ENCODE measurements around the gene CHST3. TPM values are rescaled to one million over a fixed set of nuclear protein-coding genes. Genes with fewer than 3 reads are reported as not detected.

The CHST3 gene
- total and polyA plus RNA-seq, 2 experiments from 2014 or later: 0.94 to 8.3 TPM

GRCh38 chr10:71984809-71985388, 20.7 kb downstream of the CHST3 start:
- Histone ChIP-seq H3K27ac (ENCODE audit: low read depth) (no peak overlapping the region), H3K27me3 (ENCODE audit: insufficient read depth) (no peaks in the 10 kb centered on the region), H3K4me3 (no peak overlapping the region), H2AFZ (no peak overlapping the region), H3K4me2 (no peak overlapping the region), H3K36me3 (ENCODE audit: insufficient read depth) (no peaks in the 10 kb centered on the region), H3K79me2 (replicated peaks; ENCODE audit: insufficient read depth) (no peaks in the 10 kb centered on the region), H4K20me1 (replicated peaks; ENCODE audit: insufficient read depth) (peaks cover 6% of the 10 kb centered on the region; the same call in 1 of the 2 replicates), H3F3A (replicated peaks; ENCODE audit: low read depth) (no peaks in the 10 kb centered on the region), H3K4me1 (ENCODE audit: insufficient read depth) (no peaks in the 10 kb centered on the region; the same call in 1 of the 2 replicates), H3K9me2 (ENCODE audit: insufficient read depth) (no peaks in the 10 kb centered on the region)
- H3K9me3 Mint-ChIP-seq: peaks cover 6% of the 10 kb centered on the region; the same call in 2 of the 3 replicates
- TF ChIP-seq ZNF462 (CRISPR knock-in tag; IDR thresholded peaks at IDR 0.05): no peak
- no peak for TF ChIP-seq EZH2 (IDR thresholded peaks at IDR 0.05; ENCODE audit: low read depth, unreplicated experiment)
- TF ChIP-seq ZNF331 (CRISPR knock-in tag; IDR thresholded peaks at IDR 0.05; ENCODE audit: low read depth): no peak
- TF ChIP-seq POLR2AphosphoS5 (IDR thresholded peaks at IDR 0.05; ENCODE audit: low read depth): no peak
- TF ChIP-seq CTCF (conservative IDR thresholded peaks at IDR 0.05; ENCODE audit: low read depth in 2 of 2): no peak
- H3K27ac Mint-ChIP-seq: no peak overlapping the region; the same call in 1 of the 2 replicates
- ATAC-seq (no peak), DNase-seq (ENCODE audit: low spot score) (no peak)
- H3K36me3 Mint-ChIP-seq (ENCODE audit: low read depth): 0 out of 3 replicates have a peak, but pooled peaks cover 3% of the 10 kb centered on the region
- H3K4me1 Mint-ChIP-seq: peaks cover 6% of the 10 kb centered on the region
- peaks cover 3% of the 10 kb centered on the region for H3K27me3 Mint-ChIP-seq (ENCODE audit: insufficient read depth, low read depth, poor library complexity)
- no peak overlapping the region for H3K4me3 Mint-ChIP-seq

Measured in GM23338 (cell line).